Smooth muscle cell (in vitro differentiated cells): ENCODE results near the gene PTPRD. TPM values are rescaled to one million over a fixed set of nuclear protein-coding genes. Genes with fewer than 3 reads are reported as not detected.

Source experiments
- DNase-seq: peaks from one replicate; lab custom pipeline; 2025; ENCODE audit not compliant: unreplicated experiment; lab: John Stamatoyannopoulos, UW
- H2AFZ ChIP-seq: fragments of 200-600 bp; sonication (generic); 2 replicates; pipeline ENCODE4 v1.6.0; 2016; ENCODE audit warnings: antibody characterized with exemption, low read depth, mild to moderate bottlenecking
- H3F3A ChIP-seq: fragments of 200-600 bp; sonication (generic); 2 replicates; pipeline ENCODE4 v1.6.0; 2017; ENCODE audit warnings: antibody characterized with exemption, low read depth
- H3K27ac ChIP-seq: fragments of 200-600 bp; sonication (generic); 2 replicates; pipeline ENCODE4 v1.5.1; 2016; ENCODE audit warnings: low read depth, mild to moderate bottlenecking
- H3K27me3 ChIP-seq: fragments of 200-600 bp; sonication (generic); 2 replicates; pipeline ENCODE4 v1.6.1; 2016; ENCODE audit warnings: low read depth, mild to moderate bottlenecking
- H3K36me3 ChIP-seq: fragments of 200-600 bp; sonication (generic); 2 replicates; pipeline ENCODE4 v1.5.1; 2016; ENCODE audit warnings: low read depth
- H3K4me1 ChIP-seq: fragments of 200-600 bp; sonication (generic); 2 replicates; pipeline ENCODE4 v1.5.1; 2016; ENCODE audit warnings: low read depth
- H3K4me2 ChIP-seq: fragments of 200-600 bp; sonication (generic); 2 replicates; pipeline ENCODE4 v1.6.0; 2016; ENCODE audit warnings: mild to moderate bottlenecking
- H3K4me3 ChIP-seq: fragments of 200-600 bp; sonication (generic); 2 replicates; pipeline ENCODE4 v1.5.1; 2016; ENCODE audit warnings: mild to moderate bottlenecking
- H3K79me2 ChIP-seq: fragments of 200-600 bp; sonication (generic); 2 replicates; pipeline ENCODE4 v1.6.0; 2016; ENCODE audit warnings: low read depth, mild to moderate bottlenecking
- H3K9ac ChIP-seq: fragments of 200-600 bp; sonication (generic); 2 replicates; pipeline ENCODE4 v1.6.0; 2016; ENCODE audit warnings: low read depth
- H3K9me3 ChIP-seq: fragments of 200-600 bp; sonication (generic); replicated peaks from 2 replicates; pipeline ENCODE4 v1.5.1; 2016; ENCODE audit warnings: low read depth
- H4K20me1 ChIP-seq: fragments of 200-600 bp; sonication (generic); 2 replicates; pipeline ENCODE4 v1.6.0; 2016; ENCODE audit warnings: low read depth
- CTCF ChIP-seq: fragments of 200-600 bp; sonication (generic); IDR thresholded peaks from 2 replicates; pipeline ENCODE4 v1.5.1; 2017; ENCODE audit warnings: borderline replicate concordance, mild to moderate bottlenecking, antibody characterized with exemption; ENCODE audit not compliant: insufficient read depth, poor library complexity, severe bottlenecking
- WGBS: methylation state at CpG from one replicate; pipeline ENCODE4 v1.1.7; 2016; ENCODE audit warnings: low lambda C conversion rate; 5-methylcytosine and 5-hydroxymethylcytosine counted together
- polyA plus RNA-seq: library from polyadenylated mRNA; unstranded; fragments of >200 nt; fragmentation: Nextera tagmentation; extraction: Ambion mirVana; gene quantifications from 2 replicates; pipeline ENCODE4 v1.2.1, GENCODE V29; 2016
- total RNA-seq: library from RNA; depleted of rRNA; stranded (reverse); fragments of >200 nt; gene quantifications from 2 replicates; pipeline ENCODE4 v1.2.3, GENCODE V29; 2014

Gene PTPRD
- total and polyA plus RNA-seq, 2 experiments from 2014 or later = 6.5 to 61.0 TPM

- no peaks in the 10 kb centered on the region for H3K36me3 ChIP-seq
- peaks cover 19% of the 10 kb centered on the region for H3K4me1 ChIP-seq
- H4K20me1 ChIP-seq = no peaks in the 10 kb centered on the region
- H3K27me3 ChIP-seq = no peaks in the 10 kb centered on the region
- H2AFZ ChIP-seq = peak overlapping the region; percentile 82
- TF ChIP-seq CTCF = no peak
- H3K9ac ChIP-seq = peak overlapping the region; percentile 36
- no peak for DNase-seq
- peaks cover 23% of the 10 kb centered on the region for H3K79me2 ChIP-seq
- peak overlapping the region; percentile 72 for H3K27ac ChIP-seq
- H3K4me2 ChIP-seq = peak overlapping the region; percentile 24
- H3F3A ChIP-seq = peaks cover 5% of the 10 kb centered on the region
- H3K9me3 ChIP-seq = no peaks in the 10 kb centered on the region
- H3K4me3 ChIP-seq = no peak overlapping the region
Measured at GRCh38 chr9:8799615-8800014, 1813.2 kb downstream of the PTPRD start.

GRCh38 chr9:8799206-8799605 lies 1813.6 kb downstream of the PTPRD start:
- Histone ChIP-seq H3K27me3 (no peaks in the 10 kb centered on the region), H3K9ac (peak overlapping the region; percentile 36), H3K79me2 (peaks cover 23% of the 10 kb centered on the region), H3K36me3 (no peaks in the 10 kb centered on the region), H3K4me3 (no peak overlapping the region), H3F3A (peaks cover 5% of the 10 kb centered on the region), H4K20me1 (no peaks in the 10 kb centered on the region), H3K27ac (peak overlapping the region; percentile 72), H3K9me3 (no peaks in the 10 kb centered on the region), H3K4me2 (peak overlapping the region; percentile 24), H3K4me1 (peaks cover 19% of the 10 kb centered on the region), H2AFZ (peak overlapping the region; percentile 82)
- DNase-seq = no peak
- TF ChIP-seq CTCF = no peak

- H3K27ac ChIP-seq = peak overlapping the region; percentile 48
- H3F3A ChIP-seq = peaks cover 4% of the 10 kb centered on the region
- no peaks in the 10 kb centered on the region for H4K20me1 ChIP-seq
- H3K27me3 ChIP-seq = no peaks in the 10 kb centered on the region
- H3K4me1 ChIP-seq = peaks cover 31% of the 10 kb centered on the region
- peak overlapping the region; percentile 14 for H3K9ac ChIP-seq
- no peaks in the 10 kb centered on the region for H3K9me3 ChIP-seq
- no peak for DNase-seq
- no peak for TF ChIP-seq CTCF
- no peak overlapping the region for H3K4me3 ChIP-seq
- WGBS = 37% methylated on average over 2 of the region's 2 CpGs
- peak overlapping the region; percentile 32 for H3K4me2 ChIP-seq
- H3K36me3 ChIP-seq = no peaks in the 10 kb centered on the region
- peaks cover 5% of the 10 kb centered on the region for H3K79me2 ChIP-seq
- H2AFZ ChIP-seq = peak overlapping the region; percentile 64
Measured at GRCh38 chr9:8784838-8785237, 1828.0 kb downstream of the PTPRD start.

- Histone ChIP-seq H3K36me3 (no peaks in the 10 kb centered on the region), H3K9ac (no peak overlapping the region), H3K27me3 (no peaks in the 10 kb centered on the region), H3F3A (peaks cover 4% of the 10 kb centered on the region), H3K79me2 (peaks cover 5% of the 10 kb centered on the region), H3K4me3 (no peak overlapping the region), H2AFZ (peak overlapping the region; percentile 64), H3K27ac (peak overlapping the region; percentile 48), H3K4me1 (peaks cover 39% of the 10 kb centered on the region), H4K20me1 (no peaks in the 10 kb centered on the region), H3K9me3 (no peaks in the 10 kb centered on the region), H3K4me2 (peak overlapping the region; percentile 32)
- no peak for TF ChIP-seq CTCF
- 65% methylated on average over 6 of the region's 6 CpGs for whole genome bisulfite sequencing
- no peak for DNase-seq
Measured at GRCh38 chr9:8783941-8784340, 1828.9 kb downstream of the PTPRD start.
